ENCODE data around the gene MTCL3.

The MTCL3 gene

DNA sequence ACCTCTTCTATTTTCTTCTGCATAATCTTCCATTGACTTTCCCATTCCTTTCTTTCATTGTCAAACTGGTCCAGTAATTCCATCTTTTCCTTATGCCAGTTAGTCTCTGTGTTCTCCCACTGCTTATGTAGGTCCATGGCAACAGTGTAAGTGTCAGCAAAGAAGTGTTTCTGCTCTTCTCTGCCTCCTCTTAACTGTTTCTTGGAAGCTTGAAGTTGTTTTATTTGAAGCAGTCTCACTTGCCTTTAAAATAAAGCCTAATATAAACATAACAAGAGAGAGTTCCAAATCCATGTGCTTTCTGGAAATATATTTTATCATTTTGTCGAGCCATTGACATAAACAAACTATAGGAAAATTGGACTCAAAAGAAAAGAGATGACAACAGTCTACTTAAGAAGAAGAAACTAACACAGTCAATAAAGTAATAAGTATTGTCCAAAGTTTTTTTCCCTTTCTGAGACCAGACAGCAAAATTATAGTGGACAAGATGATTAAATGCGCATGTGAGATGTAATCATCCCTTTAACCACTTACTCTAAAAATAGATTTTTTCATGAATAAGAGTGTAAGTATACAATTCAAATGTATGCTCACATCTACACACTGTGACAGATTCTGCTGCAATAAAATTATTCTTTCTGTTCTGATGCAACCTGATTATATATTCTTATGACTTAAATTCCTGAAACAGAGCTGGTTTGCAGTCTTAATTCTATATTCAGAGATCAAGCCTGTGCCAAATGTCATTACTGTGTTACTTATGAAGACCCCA, 65.1 kb downstream of the MTCL3 start (continued):
- TF ChIP-seq, protein P1, sequence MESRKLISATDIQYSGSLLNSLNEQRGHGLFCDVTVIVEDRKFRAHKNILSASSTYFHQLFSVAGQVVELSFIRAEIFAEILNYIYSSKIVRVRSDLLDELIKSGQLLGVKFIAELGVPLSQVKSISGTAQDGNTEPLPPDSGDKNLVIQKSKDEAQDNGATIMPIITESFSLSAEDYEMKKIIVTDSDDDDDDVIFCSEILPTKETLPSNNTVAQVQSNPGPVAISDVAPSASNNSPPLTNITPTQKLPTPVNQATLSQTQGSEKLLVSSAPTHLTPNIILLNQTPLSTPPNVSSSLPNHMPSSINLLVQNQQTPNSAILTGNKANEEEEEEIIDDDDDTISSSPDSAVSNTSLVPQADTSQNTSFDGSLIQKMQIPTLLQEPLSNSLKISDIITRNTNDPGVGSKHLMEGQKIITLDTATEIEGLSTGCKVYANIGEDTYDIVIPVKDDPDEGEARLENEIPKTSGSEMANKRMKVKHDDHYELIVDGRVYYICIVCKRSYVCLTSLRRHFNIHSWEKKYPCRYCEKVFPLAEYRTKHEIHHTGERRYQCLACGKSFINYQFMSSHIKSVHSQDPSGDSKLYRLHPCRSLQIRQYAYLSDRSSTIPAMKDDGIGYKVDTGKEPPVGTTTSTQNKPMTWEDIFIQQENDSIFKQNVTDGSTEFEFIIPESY (IDR thresholded peaks at IDR 0.05; ENCODE audit: extremely low read depth, insufficient replicate concordance, low read length) = no peak
- TF ChIP-seq POLR2A (IDR thresholded peaks at IDR 0.05; ENCODE audit: borderline replicate concordance, extremely low read depth, insufficient read depth, insufficient read length) (no peak), CBX3 (IDR thresholded peaks at IDR 0.05; ENCODE audit: low read depth) (no peak), RAD21 (IDR thresholded peaks at IDR 0.05; ENCODE audit: low read depth) (no peak), ZNF274 (IDR thresholded peaks at IDR 0.05; ENCODE audit: low read depth, low read length) (no peak)

DNA sequence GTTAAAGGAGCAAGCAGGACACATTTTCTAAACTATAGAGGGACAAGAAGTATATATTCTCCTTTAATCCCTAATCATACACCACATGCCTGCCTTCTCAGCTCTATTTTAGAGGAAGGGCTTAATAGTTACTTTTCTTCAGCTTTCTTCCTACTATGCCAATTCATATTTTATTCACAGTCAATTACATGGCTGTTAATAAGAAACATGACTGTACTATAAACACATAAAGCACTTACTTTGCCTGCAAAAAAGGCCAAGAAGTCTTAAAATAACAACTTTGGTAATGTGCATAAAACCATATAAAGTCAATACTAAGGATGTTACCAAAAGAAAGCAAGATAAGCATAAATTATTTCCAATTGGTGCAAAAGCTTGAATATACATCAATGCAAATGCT, 66.3 kb downstream of the MTCL3 start:
- ATAC-seq = no peak
- H4K20me1 ChIP-seq (ENCODE audit: insufficient read depth) = no peaks in the 10 kb centered on the region
- H3K27me3 ChIP-seq (ENCODE audit: insufficient read depth, low read length) = no peaks in the 10 kb centered on the region
- H2AFZ ChIP-seq (ENCODE audit: low read depth, low read length, poor library complexity, severe bottlenecking) = no peak overlapping the region
- no TSS peak for BruUV-seq (replicated peaks)
- ChIA-PET CTCF (interaction anchor here (0.6 kb wide), 1 partner anchor 10 kb away, joined by 3 read pairs; no protein-coding TSS in a partner anchor), RAD21 (ENCODE audit: low non-redundant PET in 1 of 2, low total read pairs in 2 of 2, uncharacterized antibody in 2 of 2, unreplicated experiment in 2 of 2) (no interaction called here), POLR2A (no interaction called here)
- no peaks in the 10 kb centered on the region for H3K79me2 ChIP-seq (ENCODE audit: insufficient read depth, low read length)
- no peaks in the 10 kb centered on the region for H3K36me3 ChIP-seq (ENCODE audit: control insufficient read depth in 1 of 2, insufficient read depth in 2 of 2, low read length in 2 of 2)
- H3K9me2 ChIP-seq (ENCODE audit: insufficient read depth) = no peaks in the 10 kb centered on the region
- TF ChIP-seq, protein P2, sequence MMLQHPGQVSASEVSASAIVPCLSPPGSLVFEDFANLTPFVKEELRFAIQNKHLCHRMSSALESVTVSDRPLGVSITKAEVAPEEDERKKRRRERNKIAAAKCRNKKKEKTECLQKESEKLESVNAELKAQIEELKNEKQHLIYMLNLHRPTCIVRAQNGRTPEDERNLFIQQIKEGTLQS (IDR thresholded peaks at IDR 0.05) = no peak
- TF ChIP-seq CBX3 (IDR thresholded peaks at IDR 0.05; ENCODE audit: low read depth) = no peak
- H3K4me2 ChIP-seq (ENCODE audit: low read length) = no peak overlapping the region
- DNase-seq (ENCODE audit: low read depth, low spot score) = no peak
- intact Hi-C loops (cut with micrococcal nuclease) = no loop called here
- no peak overlapping the region for H3K27ac ChIP-seq (ENCODE audit: low read depth, low read length)
- no peaks in the 10 kb centered on the region for H3K9me3 ChIP-seq (ENCODE audit: control insufficient read depth in 1 of 2, insufficient read depth in 1 of 2, low read depth in 1 of 2, low read length in 2 of 2)
- no peaks in the 10 kb centered on the region for H3K4me1 ChIP-seq (ENCODE audit: control insufficient read depth in 1 of 2, insufficient read depth in 2 of 2, low read length in 2 of 2)
- H3K4me3 ChIP-seq (replicated peaks in 1 of 2; ENCODE audit: low read depth in 1 of 2, low read length in 2 of 2) = no peak overlapping the region
- H3K9ac ChIP-seq (ENCODE audit: low read length) = no peak overlapping the region
